ENCODE measurements around the gene RFNG.
A peak's percentile ranks its signal among the peaks of the same experiment; 100 is the strongest.

RFNG gene

GRCh38 chr17:82058230-82058854 is 6.7 kb upstream of the RFNG start:
- Mint-ChIP-seq H3K4me3 (no peak overlapping the region), H3K36me3 (ENCODE audit: low read depth) (peaks cover 7% of the 10 kb centered on the region), H3K9me3 (no peaks in the 10 kb centered on the region), H3K27ac (no peak overlapping the region), H3K4me1 (ENCODE audit: low read depth) (peaks cover 3% of the 10 kb centered on the region), H3K27me3 (no peaks in the 10 kb centered on the region)

GRCh38 chr17:82056729-82057621 is 5.4 kb upstream of the RFNG start:
- peaks cover 11% of the 10 kb centered on the region for H3K4me1 Mint-ChIP-seq (ENCODE audit: low read depth)
- H3K4me3 Mint-ChIP-seq = no peak overlapping the region
- no peaks in the 10 kb centered on the region for H3K9me3 Mint-ChIP-seq
- no peak overlapping the region for H3K27ac Mint-ChIP-seq
- no peaks in the 10 kb centered on the region for H3K27me3 Mint-ChIP-seq
- peaks cover 7% of the 10 kb centered on the region for H3K36me3 Mint-ChIP-seq (ENCODE audit: low read depth)

- Mint-ChIP-seq H3K27ac (no peak overlapping the region), H3K27me3 (no peaks in the 10 kb centered on the region), H3K36me3 (ENCODE audit: low read depth) (peaks cover 7% of the 10 kb centered on the region), H3K9me3 (no peaks in the 10 kb centered on the region), H3K4me1 (ENCODE audit: low read depth) (peaks cover 11% of the 10 kb centered on the region), H3K4me3 (no peak overlapping the region)
These were observed 4.5 kb upstream of the RFNG start for GRCh38 chr17:82055965-82056728.

- Mint-ChIP-seq H3K9me3 (no peaks in the 10 kb centered on the region), H3K4me3 (no peak overlapping the region), H3K27ac (peak overlapping the region; percentile 31), H3K27me3 (no peaks in the 10 kb centered on the region), H3K4me1 (ENCODE audit: low read depth) (peaks cover 17% of the 10 kb centered on the region), H3K36me3 (ENCODE audit: low read depth) (peaks cover 7% of the 10 kb centered on the region)
These were observed 3.7 kb upstream of the RFNG start for GRCh38 chr17:82055023-82055964.

- Mint-ChIP-seq H3K4me1 (ENCODE audit: low read depth) (peaks cover 18% of the 10 kb centered on the region), H3K9me3 (no peaks in the 10 kb centered on the region), H3K27ac (peak overlapping the region; percentile 31), H3K27me3 (no peaks in the 10 kb centered on the region), H3K36me3 (ENCODE audit: low read depth) (peaks cover 4% of the 10 kb centered on the region), H3K4me3 (no peak overlapping the region)
These were observed 2.9 kb upstream of the RFNG start for GRCh38 chr17:82054351-82055022.

GRCh38 chr17:82053556-82054263 is 2.1 kb upstream of the RFNG start:
- H3K36me3 Mint-ChIP-seq (ENCODE audit: low read depth) = peaks cover 4% of the 10 kb centered on the region
- H3K27ac Mint-ChIP-seq = no peak overlapping the region
- peaks cover 18% of the 10 kb centered on the region for H3K4me1 Mint-ChIP-seq (ENCODE audit: low read depth)
- no peaks in the 10 kb centered on the region for H3K9me3 Mint-ChIP-seq
- peak overlapping the region; percentile 86 for H3K4me3 Mint-ChIP-seq
- H3K27me3 Mint-ChIP-seq = no peaks in the 10 kb centered on the region

GRCh38 chr17:82053130-82053529 is 1.5 kb upstream of the RFNG start:
- H3K4me1 Mint-ChIP-seq (ENCODE audit: low read depth) = peaks cover 18% of the 10 kb centered on the region
- peaks cover 4% of the 10 kb centered on the region for H3K36me3 Mint-ChIP-seq (ENCODE audit: low read depth)
- no peaks in the 10 kb centered on the region for H3K27me3 Mint-ChIP-seq
- H3K27ac Mint-ChIP-seq = no peak overlapping the region
- H3K4me3 Mint-ChIP-seq = peak overlapping the region; percentile 86
- H3K9me3 Mint-ChIP-seq = no peaks in the 10 kb centered on the region

GRCh38 chr17:82052638-82053059 is 1.0 kb upstream of the RFNG start:
- H3K36me3 Mint-ChIP-seq (ENCODE audit: low read depth) = peaks cover 4% of the 10 kb centered on the region
- H3K27me3 Mint-ChIP-seq = no peaks in the 10 kb centered on the region
- H3K9me3 Mint-ChIP-seq = no peaks in the 10 kb centered on the region
- peaks cover 18% of the 10 kb centered on the region for H3K4me1 Mint-ChIP-seq (ENCODE audit: low read depth)
- H3K27ac Mint-ChIP-seq = peak overlapping the region; percentile 31
- H3K4me3 Mint-ChIP-seq = peak overlapping the region; percentile 86

- Mint-ChIP-seq H3K9me3 (no peaks in the 10 kb centered on the region), H3K27ac (peak overlapping the region; percentile 58), H3K4me1 (ENCODE audit: low read depth) (peaks cover 18% of the 10 kb centered on the region), H3K36me3 (ENCODE audit: low read depth) (peaks cover 4% of the 10 kb centered on the region), H3K4me3 (peak overlapping the region; percentile 87), H3K27me3 (no peaks in the 10 kb centered on the region)
These were observed 610 bp downstream of the RFNG start for GRCh38 chr17:82050761-82051641.

GRCh38 chr17:82050152-82050760 is 1.4 kb downstream of the RFNG start:
- Mint-ChIP-seq H3K4me3 (peak overlapping the region; percentile 87), H3K27ac (no peak overlapping the region), H3K4me1 (ENCODE audit: low read depth) (peaks cover 18% of the 10 kb centered on the region), H3K9me3 (no peaks in the 10 kb centered on the region), H3K36me3 (ENCODE audit: low read depth) (peaks cover 4% of the 10 kb centered on the region), H3K27me3 (no peaks in the 10 kb centered on the region)

- Mint-ChIP-seq H3K36me3 (ENCODE audit: low read depth) (no peaks in the 10 kb centered on the region), H3K4me1 (ENCODE audit: low read depth) (peaks cover 18% of the 10 kb centered on the region), H3K27ac (no peak overlapping the region), H3K27me3 (no peaks in the 10 kb centered on the region), H3K9me3 (no peaks in the 10 kb centered on the region), H3K4me3 (no peak overlapping the region)
These were observed 2.1 kb downstream of the RFNG start for GRCh38 chr17:82049521-82049971.

GRCh38 chr17:82049106-82049505 is 2.5 kb downstream of the RFNG start:
- Mint-ChIP-seq H3K4me3 (no peak overlapping the region), H3K36me3 (ENCODE audit: low read depth) (no peaks in the 10 kb centered on the region), H3K9me3 (no peaks in the 10 kb centered on the region), H3K27me3 (no peaks in the 10 kb centered on the region), H3K27ac (no peak overlapping the region), H3K4me1 (ENCODE audit: low read depth) (peaks cover 18% of the 10 kb centered on the region)
